HG03066 (cell line): Measurements from ENCODE around the gene GHITM.
"Not testable (repeated sequence)": the region's sequence is repeated elsewhere in the genome, so short reads cannot be mapped to it uniquely, and the experiment has no call there.

Source experiments
- ATAC-seq: cut with Tn5 transposase; IDR thresholded peaks from one replicate; pipeline ENCODE4 v1.9.1; 2021; ENCODE audit warnings: low read depth; ENCODE audit not compliant: unreplicated experiment

Gene GHITM

GRCh38 chr10:84175436-84175835 is 36.1 kb downstream of the GHITM start:
- ATAC-seq, result no peak

GRCh38 chr10:84176351-84176750 is 37.0 kb downstream of the GHITM start:
- ATAC-seq, result no peak

GRCh38 chr10:84176836-84177474 is 37.6 kb downstream of the GHITM start:
- ATAC-seq, result no peak

- peak; percentile 42 for ATAC-seq
These were observed 38.3 kb downstream of the GHITM start for GRCh38 chr10:84177541-84178141.

GRCh38 chr10:84178160-84178609 is 38.9 kb downstream of the GHITM start:
- ATAC-seq, result no peak

- ATAC-seq, result peak; percentile 88
These were observed 39.9 kb downstream of the GHITM start for GRCh38 chr10:84179059-84179710.

- ATAC-seq, result not testable (repeated sequence)
These were observed 41.1 kb downstream of the GHITM start for GRCh38 chr10:84180386-84180785.

GRCh38 chr10:84181631-84182030 is 42.3 kb downstream of the GHITM start:
- ATAC-seq, result no peak

- no peak for ATAC-seq
These were observed 45.2 kb downstream of the GHITM start for GRCh38 chr10:84184517-84184916.

- no peak for ATAC-seq
These were observed 46.3 kb downstream of the GHITM start for GRCh38 chr10:84185526-84186175.

GRCh38 chr10:84188815-84189214 is 49.5 kb downstream of the GHITM start:
- ATAC-seq, result no peak

- ATAC-seq, result no peak
These were observed 51.3 kb downstream of the GHITM start for GRCh38 chr10:84190621-84191020.

- ATAC-seq, result no peak
These were observed 51.8 kb downstream of the GHITM start for GRCh38 chr10:84191106-84191505.

GRCh38 chr10:84193327-84193726 is 54.0 kb downstream of the GHITM start:
- no peak for ATAC-seq

GRCh38 chr10:84193846-84194423 is 54.6 kb downstream of the GHITM start:
- ATAC-seq, result peak; percentile 5

- ATAC-seq, result peak; percentile 64
These were observed 55.2 kb downstream of the GHITM start, which contains the start of gene CDHR1 for GRCh38 chr10:84194424-84195043. Gene CDHR1, plus strand, starts transcription at chr10:84194537. Its CDS starts 224 bp downstream, at chr10:84194761.

GRCh38 chr10:84195044-84195830 is 55.9 kb downstream of the GHITM start:
- no peak for ATAC-seq

- ATAC-seq, result no peak
These were observed 56.8 kb downstream of the GHITM start for GRCh38 chr10:84196083-84196482.

GRCh38 chr10:84196941-84197340 is 57.6 kb downstream of the GHITM start:
- ATAC-seq, result no peak

GRCh38 chr10:84197643-84198042 is 58.3 kb downstream of the GHITM start:
- ATAC-seq, result no peak
